GM21515 (cell line): Measurements from ENCODE around the gene STARD13.
A peak's percentile ranks its signal among the peaks of the same experiment; 100 is the strongest.
"Not testable (repeated sequence)": the region's sequence is repeated elsewhere in the genome, so short reads cannot be mapped to it uniquely, and the experiment has no call there.

Source experiments
- ATAC-seq: cut with Tn5 transposase; IDR thresholded peaks from one replicate; pipeline ENCODE4 v1.9.1; 2021; ENCODE audit not compliant: unreplicated experiment

The STARD13 gene

DNA sequence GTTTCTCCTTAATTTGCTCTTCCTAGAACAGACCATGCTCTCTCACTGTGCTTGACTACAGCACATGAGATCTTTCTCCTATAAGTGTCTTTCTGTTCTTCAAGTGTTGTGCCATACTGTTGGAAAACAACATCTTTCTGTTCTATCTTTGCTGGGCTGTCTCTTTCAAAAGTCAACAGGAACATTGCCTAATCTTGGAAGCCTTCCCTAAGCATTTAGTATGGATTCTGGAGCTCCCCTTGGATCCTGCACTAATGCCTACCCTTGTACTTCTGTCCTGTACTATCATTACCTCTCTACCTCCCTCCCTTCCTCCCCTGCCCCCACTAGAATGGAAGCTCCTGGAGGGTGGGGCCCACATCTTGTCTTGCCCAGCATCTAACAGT lies 26.8 kb downstream of the STARD13 start:
- ATAC-seq = no peak

DNA sequence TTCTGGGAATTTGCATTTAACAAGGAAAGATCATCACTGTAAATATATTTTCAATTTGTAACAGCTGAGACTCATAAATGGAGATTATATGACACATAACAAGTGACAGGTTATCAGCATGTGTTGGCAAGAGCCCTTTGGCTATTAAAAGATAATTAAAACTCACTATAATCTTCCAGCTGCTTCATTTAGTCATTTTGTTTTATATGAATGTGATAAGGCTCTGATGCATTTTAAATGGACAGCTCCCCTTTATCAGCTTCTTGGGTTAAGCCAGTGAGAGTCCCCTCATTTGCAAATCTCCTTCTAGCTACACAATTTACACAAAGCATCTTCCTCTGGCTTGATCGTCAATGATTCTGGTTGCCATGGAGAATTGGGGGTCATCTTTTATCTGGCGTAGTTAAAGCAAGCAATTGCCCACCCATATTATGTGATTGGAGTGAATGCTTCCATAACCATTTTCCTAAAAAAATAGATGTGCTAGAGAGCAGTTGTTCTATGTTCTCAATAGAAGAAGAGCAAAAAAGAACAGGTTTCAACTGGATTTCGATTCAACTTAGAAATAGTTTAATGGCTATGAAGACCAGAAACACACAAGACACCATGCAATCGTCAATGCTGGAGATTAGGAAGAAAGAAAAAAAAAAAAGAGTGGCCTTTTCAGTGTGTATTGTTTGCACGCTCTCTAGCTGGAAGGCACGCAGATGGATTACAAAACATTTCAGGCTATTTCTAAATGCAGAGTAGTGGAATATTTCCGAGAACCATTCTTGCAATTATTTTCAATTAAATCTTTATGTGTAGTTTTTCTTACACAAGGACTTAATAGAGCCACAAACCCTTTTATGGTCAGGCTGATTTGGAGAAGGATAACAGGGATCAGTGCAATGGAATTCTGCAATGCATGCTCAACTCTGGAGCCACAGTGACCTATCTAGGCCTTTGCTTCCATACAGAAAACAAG lies 27.4 kb downstream of the STARD13 start:
- ATAC-seq = no peak

DNA sequence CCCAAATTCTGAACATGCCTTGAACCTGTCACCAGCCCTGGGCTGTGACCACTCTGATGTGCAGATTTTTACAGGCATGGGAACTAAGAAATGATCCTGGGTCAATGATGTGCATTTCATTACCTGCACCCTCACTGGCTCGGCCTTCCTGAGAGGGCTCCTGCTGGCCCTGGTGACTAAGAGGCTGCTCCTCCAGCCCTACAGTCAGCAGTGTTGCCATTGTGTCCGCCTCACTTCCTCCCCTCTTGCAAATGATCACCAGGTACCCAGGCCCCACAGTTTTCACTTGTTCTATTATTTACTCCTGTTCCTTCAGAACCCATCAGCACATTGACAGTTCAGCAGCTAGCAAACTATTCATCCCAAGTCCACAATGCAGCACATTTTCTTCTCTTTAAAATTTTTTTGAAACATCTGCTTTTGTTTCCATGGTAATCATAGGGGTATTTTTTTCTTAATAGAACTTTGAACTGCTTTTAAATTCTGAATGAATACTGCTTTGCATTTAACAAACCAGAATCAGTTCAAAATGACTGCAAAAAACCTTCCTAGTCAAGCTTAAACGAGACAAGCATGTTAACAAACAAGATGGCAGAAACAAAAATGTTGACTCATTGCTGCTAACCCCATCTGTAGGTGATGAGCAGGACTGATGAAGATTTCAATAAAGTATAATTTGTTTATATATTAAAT lies 29.3 kb downstream of the STARD13 start:
- no peak for ATAC-seq

- ATAC-seq = no peak
Observed at GRCh38 chr13:33252135-33252534, 33.4 kb downstream of the STARD13 start.

GRCh38 chr13:33251131-33251661 lies 34.4 kb downstream of the STARD13 start:
- ATAC-seq = peak; percentile 80

DNA sequence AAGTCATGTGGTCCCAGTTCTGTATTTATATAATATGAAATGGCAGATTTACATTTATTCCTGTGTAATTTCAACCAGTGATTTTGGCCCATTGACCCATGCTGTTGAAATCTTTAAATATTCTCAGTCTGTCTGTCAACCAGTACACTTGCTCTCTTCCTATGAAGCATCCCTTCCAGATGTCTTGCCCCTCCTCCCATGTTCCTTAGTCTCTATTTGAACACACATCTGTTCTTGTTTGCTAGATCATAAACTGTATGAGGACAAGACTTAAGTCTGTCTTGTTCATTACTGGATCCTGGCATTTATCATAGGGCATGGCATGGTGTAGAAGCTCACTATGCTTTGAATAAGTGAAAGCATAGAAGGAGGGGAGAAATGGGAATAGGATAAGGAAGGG lies 34.9 kb downstream of the STARD13 start:
- ATAC-seq = no peak

GRCh38 chr13:33249894-33250293 lies 35.7 kb downstream of the STARD13 start:
- no peak for ATAC-seq

GRCh38 chr13:33249066-33249465 lies 36.5 kb downstream of the STARD13 start:
- ATAC-seq = no peak

DNA sequence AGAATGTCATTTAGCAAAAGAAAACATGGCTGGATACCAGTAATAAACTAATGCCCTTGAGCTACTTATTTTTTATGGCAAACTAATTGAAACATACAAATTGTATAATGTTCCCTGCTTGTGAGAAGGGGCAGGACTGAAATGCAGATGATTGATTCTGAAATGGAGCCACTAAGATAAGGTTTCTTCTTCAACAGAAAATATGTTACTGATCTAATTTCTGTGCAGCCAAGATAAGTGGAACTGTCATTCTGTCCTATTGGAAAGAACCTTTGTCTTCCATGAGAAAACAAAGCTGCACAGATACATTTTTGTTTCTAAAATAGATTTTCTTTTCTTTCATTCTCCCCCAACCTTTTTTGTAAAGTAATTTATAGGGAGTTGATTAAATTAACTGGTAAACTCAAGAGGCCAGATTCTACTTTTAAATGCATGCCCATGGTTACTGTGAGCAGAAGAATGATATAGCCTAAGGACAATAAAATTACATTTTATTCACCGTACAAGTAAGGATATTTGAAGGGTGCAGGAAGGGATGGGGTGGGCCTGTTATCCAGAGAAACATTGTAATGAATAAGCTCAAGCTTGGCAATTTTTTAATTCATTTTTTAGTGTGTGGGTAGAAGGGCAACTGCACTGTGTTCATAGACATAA lies 39.9 kb downstream of the STARD13 start:
- no peak for ATAC-seq

DNA sequence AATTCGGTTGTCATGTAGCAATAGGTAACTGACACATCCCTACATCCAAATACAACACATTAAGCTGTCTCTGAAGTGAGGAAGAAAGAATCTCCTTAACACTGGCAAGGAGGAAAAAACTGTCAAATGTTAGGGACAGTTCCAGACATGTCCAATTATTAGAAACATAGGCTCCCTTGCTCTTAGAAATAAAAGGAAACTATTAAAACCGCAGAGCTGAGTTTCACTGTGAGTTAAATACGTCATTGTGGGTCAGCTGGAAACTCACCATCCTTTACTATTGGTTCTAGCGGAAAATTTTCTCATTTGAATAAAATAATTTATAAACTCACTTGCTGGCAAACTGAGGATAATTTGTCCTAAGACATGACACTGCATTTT lies 40.7 kb downstream of the STARD13 start:
- ATAC-seq = no peak

- no peak for ATAC-seq
Observed at GRCh38 chr13:33244210-33244906, 41.2 kb downstream of the STARD13 start.

DNA sequence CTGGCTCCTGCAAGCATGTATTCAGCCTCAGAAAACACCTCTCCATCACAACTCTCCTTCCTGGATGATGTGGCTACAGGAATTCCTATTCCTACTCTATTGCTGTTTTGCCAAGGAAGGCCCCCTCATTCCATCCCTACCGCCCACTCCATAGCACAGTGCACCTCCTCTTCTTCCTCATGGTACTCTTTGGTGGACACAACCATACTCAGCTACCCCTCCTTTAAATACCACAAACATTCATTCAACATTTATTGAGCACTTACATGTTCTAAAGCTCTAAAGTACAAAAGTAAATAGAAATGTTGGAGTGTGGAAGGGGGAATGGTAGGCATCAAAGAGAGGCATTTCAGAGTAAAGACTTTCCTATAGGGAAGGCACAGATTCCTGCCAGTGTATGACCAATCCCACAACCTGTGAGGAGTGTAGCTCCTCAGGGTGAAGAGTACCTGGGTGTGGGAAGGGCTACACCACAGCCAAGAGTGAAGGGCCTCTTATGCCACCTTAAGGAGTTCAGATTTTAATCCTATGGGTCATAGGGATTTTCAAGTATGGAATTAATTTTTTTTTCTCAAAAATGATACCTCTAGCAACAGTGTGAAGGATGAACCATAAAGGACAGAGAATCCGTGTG lies 42.5 kb downstream of the STARD13 start:
- ATAC-seq = no peak

- ATAC-seq = not testable (repeated sequence)
Observed at GRCh38 chr13:33242372-33242771, 43.2 kb downstream of the STARD13 start.

DNA sequence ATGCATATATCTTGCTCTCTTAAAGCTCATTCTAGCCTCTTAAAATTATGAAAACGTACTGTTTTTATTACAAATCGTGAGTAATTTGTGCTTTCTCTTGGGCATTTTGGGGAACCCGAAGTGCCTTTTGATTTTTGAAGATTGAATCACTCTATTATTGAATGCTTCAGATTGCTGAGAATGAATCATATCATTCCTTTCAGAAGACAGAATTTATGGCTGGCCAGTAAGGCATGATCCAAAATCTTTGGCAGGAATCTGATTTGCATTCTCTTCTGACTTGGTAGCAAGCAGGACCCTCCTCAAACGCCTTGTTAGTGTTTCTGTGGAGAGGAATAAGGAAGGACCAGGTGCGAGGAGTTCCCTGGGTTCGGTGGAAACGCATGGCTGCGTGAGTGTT lies 49.5 kb downstream of the STARD13 start:
- no peak for ATAC-seq

GRCh38 chr13:33235564-33235963 lies 50.0 kb downstream of the STARD13 start:
- no peak for ATAC-seq

GRCh38 chr13:33235078-33235477 lies 50.5 kb downstream of the STARD13 start:
- no peak for ATAC-seq

DNA sequence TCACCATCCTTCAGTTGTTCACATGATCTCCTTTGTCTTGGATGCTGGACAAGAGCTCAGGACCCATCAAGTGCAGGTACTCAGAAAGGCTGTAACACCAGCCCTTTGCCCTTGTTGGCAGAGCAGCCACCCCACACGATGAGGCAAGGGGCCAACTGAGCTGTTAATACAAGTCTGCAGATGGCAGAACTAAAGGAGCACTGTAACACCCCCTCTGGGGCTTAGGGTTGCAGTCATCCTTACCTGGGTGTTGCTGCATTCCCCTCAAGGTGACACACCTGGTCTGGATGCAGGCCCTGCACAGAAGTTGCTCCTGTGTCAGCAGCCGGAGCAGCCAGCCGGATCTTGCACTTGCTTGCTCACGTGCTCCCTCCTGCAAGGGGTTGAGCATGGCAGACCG lies 52.0 kb downstream of the STARD13 start:
- ATAC-seq = no peak

GRCh38 chr13:33232883-33233282 lies 52.7 kb downstream of the STARD13 start:
- no peak for ATAC-seq

DNA sequence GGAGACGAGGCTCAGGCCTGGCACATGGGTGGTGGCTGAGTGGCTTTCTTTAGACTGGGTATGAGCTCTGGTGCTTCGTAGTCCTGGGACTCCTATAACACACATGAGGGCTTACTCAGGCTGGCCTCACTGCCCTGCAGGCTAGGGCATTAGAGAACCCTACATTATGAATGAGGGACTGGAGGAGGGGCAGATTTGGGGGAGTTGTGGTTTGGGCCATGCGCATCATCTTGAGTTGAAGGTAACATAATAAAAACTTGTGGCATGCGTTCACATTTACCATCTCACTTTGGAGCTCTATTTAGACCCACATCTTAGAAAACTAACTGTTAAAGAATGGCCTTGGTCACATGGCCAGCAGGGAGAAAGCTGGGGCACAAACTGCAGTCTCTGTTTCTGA lies 54.2 kb downstream of the STARD13 start:
- ATAC-seq = no peak

DNA sequence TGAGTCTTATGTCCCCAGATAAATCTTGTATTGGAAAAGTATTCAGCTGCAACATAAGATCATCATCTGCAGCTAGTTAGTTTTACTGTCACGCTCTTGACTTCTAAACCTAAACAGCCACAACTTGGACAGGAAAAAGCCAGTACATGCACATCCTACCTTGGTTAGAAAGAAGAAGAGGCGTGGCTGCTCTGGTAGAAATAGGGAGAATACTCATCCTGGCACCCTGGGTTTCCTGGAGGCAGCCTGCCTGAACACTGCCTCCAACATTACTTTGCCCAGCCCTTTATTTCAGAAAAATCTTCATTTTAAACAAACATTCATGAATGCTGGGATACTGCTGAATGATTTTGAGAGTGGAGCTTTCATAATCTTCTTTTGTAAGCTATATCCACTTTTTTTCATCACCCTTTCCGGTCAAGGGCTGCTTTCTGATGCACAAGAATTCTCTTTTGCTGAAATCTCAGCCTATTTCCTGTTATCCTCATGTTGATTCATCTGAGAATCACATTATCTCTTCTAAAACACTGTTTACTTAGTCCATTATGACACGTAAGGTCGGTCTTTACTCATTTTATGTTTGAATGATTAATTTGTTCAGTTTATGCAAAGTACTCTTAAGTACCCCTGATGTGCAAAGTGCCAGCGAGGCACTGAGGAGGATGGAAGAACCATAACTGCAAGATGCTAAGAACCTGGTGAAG lies 55.2 kb downstream of the STARD13 start:
- no peak for ATAC-seq
